ENCODE measurements around the gene MC3R.

MC3R gene

DNA sequence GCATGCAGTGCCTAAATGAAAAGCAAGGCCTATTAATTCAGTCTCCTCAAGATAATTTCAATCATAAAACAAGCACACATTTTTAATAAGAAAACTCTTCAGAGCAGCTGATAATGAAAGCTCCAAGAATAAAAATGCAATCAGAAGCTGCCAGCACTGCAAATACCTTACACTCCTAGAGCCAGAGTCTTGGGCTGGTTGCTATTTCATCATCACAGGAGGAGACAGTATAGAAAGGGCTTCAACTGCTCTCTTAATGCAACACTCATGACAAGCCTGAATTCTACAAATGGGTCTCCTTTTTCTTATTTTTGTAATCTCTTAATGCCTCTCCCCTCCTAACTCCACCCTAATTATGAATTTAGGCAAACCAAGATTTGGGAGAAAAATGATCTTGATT is 11.2 kb upstream of the MC3R start:
- POLR2A ChIA-PET, result no interaction called here
- TF ChIP-seq FOXM1 (IDR thresholded peaks at IDR 0.05; ENCODE audit: borderline replicate concordance) (no peak), NFRKB (IDR thresholded peaks at IDR 0.05) (no peak), L3MBTL2 (conservative IDR thresholded peaks at IDR 0.05) (no peak), ELF4 (IDR thresholded peaks at IDR 0.05) (no peak), LEF1 (IDR thresholded peaks at IDR 0.05; ENCODE audit: borderline replicate concordance) (no peak), PKNOX1 (IDR thresholded peaks at IDR 0.05) (no peak), ZNF384 (IDR thresholded peaks at IDR 0.05) (no peak), SUZ12 (IDR thresholded peaks at IDR 0.05) (no peak), FOXK2 (IDR thresholded peaks at IDR 0.05) (no peak), FOXA1 (IDR thresholded peaks at IDR 0.05) (no peak), TARDBP (IDR thresholded peaks at IDR 0.05) (no peak), CTBP1 (IDR thresholded peaks at IDR 0.05; ENCODE audit: borderline replicate concordance) (no peak), BHLHE40 (IDR thresholded peaks at IDR 0.05; ENCODE audit: borderline replicate concordance) (no peak), ARNT (IDR thresholded peaks at IDR 0.05) (no peak), HDGF (IDR thresholded peaks at IDR 0.05; ENCODE audit: borderline replicate concordance) (no peak), SP1 (IDR thresholded peaks at IDR 0.05) (no peak)
- CTCF ChIA-PET, result no interaction called here
- DNase-seq (ENCODE audit: extremely low spot score), result no peak

DNA sequence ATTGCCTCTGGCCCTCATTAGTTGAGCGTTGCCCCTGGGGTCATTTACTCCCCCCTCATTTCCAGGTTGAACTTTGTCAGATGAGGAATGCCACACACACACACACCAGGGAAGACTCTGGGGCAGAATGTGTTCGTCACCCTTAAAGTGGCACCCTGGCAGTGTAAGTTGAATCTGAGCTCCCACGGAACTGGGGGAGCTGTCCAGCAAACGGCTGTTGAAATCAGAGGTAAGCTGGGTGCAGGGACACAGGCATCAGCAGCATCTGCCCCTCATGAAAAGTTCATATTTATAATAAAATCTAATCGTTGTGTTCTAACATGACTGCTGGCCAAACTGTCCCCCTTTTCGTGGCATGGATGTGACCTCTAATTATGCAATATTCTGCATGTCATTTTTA is 4.3 kb upstream of the MC3R start:
- no peak for TF ChIP-seq NFRKB (IDR thresholded peaks at IDR 0.05)
- TF ChIP-seq L3MBTL2 (conservative IDR thresholded peaks at IDR 0.05), result no peak
- no peak for TF ChIP-seq SUZ12 (IDR thresholded peaks at IDR 0.05)
- no peak for TF ChIP-seq HDGF (IDR thresholded peaks at IDR 0.05; ENCODE audit: borderline replicate concordance)
- TF ChIP-seq FOXM1 (IDR thresholded peaks at IDR 0.05; ENCODE audit: borderline replicate concordance), result no peak
- no peak for TF ChIP-seq ELF4 (IDR thresholded peaks at IDR 0.05)
- TF ChIP-seq TARDBP (IDR thresholded peaks at IDR 0.05), result no peak
- TF ChIP-seq PKNOX1 (IDR thresholded peaks at IDR 0.05), result no peak
- no peak for TF ChIP-seq ZNF384 (IDR thresholded peaks at IDR 0.05)
- no peak for TF ChIP-seq LEF1 (IDR thresholded peaks at IDR 0.05; ENCODE audit: borderline replicate concordance)
- no peak for TF ChIP-seq ARNT (IDR thresholded peaks at IDR 0.05)
- no peak for TF ChIP-seq FOXA1 (IDR thresholded peaks at IDR 0.05)
- TF ChIP-seq SP1 (IDR thresholded peaks at IDR 0.05), result no peak
- TF ChIP-seq FOXK2 (IDR thresholded peaks at IDR 0.05), result no peak
- DNase-seq (ENCODE audit: extremely low spot score), result no peak
- ChIA-PET CTCF (no interaction called here), POLR2A (no interaction called here)

DNA sequence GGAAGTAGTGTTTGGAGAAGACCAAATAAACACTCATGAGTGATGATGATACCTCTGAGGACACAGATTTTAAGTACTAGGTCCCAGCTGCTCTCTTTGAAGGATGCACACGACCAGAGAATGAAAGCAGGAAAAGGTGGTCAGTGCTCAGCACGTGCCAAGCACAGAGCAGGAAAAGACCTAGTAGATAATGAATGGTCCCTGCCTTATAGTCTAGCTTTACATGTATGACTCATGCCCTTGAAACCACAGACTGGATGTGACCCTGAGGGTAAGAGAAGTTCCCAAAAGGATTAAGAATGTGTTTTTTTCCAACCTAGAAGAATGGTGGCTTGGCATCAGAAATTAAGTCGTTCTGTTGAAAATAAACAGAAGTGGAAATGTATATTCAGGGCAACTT is 2.8 kb upstream of the MC3R start:
- DNase-seq (ENCODE audit: extremely low spot score), result no peak
- CTCF ChIA-PET, result no interaction called here
- POLR2A ChIA-PET, result no interaction called here
- TF ChIP-seq HDGF (IDR thresholded peaks at IDR 0.05; ENCODE audit: borderline replicate concordance) (no peak), FOXM1 (IDR thresholded peaks at IDR 0.05; ENCODE audit: borderline replicate concordance) (no peak), FOXK2 (IDR thresholded peaks at IDR 0.05) (no peak)

GRCh38 chr20:56249244-56249955 is 868 bp downstream of the MC3R start:
- ChIA-PET POLR2A (no interaction called here), CTCF (interaction anchor here (0.8 kb wide), 1 partner anchor 30 kb away, joined by 3 read pairs; no protein-coding TSS in a partner anchor)
- DNase-seq (ENCODE audit: extremely low spot score), result peak; percentile 55
- TF ChIP-seq ELF4 (IDR thresholded peaks at IDR 0.05), result no peak
- no peak for TF ChIP-seq LEF1 (IDR thresholded peaks at IDR 0.05; ENCODE audit: borderline replicate concordance)
- no peak for TF ChIP-seq CTBP1 (IDR thresholded peaks at IDR 0.05; ENCODE audit: borderline replicate concordance)
- peak; percentile 88 for TF ChIP-seq L3MBTL2 (conservative IDR thresholded peaks at IDR 0.05)

GRCh38 chr20:56249956-56250355 is 1.4 kb downstream of the MC3R start:
- POLR2A ChIA-PET, result no interaction called here
- DNase-seq (ENCODE audit: extremely low spot score), result no peak
- CTCF ChIA-PET, result no interaction called here
- TF ChIP-seq TARDBP (IDR thresholded peaks at IDR 0.05), result no peak
- no peak for TF ChIP-seq FOXK2 (IDR thresholded peaks at IDR 0.05)
- no peak for TF ChIP-seq ARNT (IDR thresholded peaks at IDR 0.05)
- TF ChIP-seq FOXM1 (IDR thresholded peaks at IDR 0.05; ENCODE audit: borderline replicate concordance), result no peak
- no peak for TF ChIP-seq LEF1 (IDR thresholded peaks at IDR 0.05; ENCODE audit: borderline replicate concordance)
- TF ChIP-seq BHLHE40 (IDR thresholded peaks at IDR 0.05; ENCODE audit: borderline replicate concordance), result no peak
- TF ChIP-seq SP1 (IDR thresholded peaks at IDR 0.05), result no peak
- TF ChIP-seq SUZ12 (IDR thresholded peaks at IDR 0.05), result no peak
- no peak for TF ChIP-seq HDGF (IDR thresholded peaks at IDR 0.05; ENCODE audit: borderline replicate concordance)
- no peak for TF ChIP-seq PKNOX1 (IDR thresholded peaks at IDR 0.05)
- TF ChIP-seq FOXA1 (IDR thresholded peaks at IDR 0.05), result no peak
- no peak for TF ChIP-seq L3MBTL2 (conservative IDR thresholded peaks at IDR 0.05)
- TF ChIP-seq ZNF384 (IDR thresholded peaks at IDR 0.05), result no peak
- no peak for TF ChIP-seq ELF4 (IDR thresholded peaks at IDR 0.05)
- TF ChIP-seq CTBP1 (IDR thresholded peaks at IDR 0.05; ENCODE audit: borderline replicate concordance), result no peak
- TF ChIP-seq NFRKB (IDR thresholded peaks at IDR 0.05), result no peak

GRCh38 chr20:56257604-56258003 is 9.1 kb downstream of the MC3R start:
- CTCF ChIA-PET, result no interaction called here
- TF ChIP-seq CTBP1 (IDR thresholded peaks at IDR 0.05; ENCODE audit: borderline replicate concordance) (no peak), NFRKB (IDR thresholded peaks at IDR 0.05) (no peak)
- DNase-seq (ENCODE audit: extremely low spot score), result no peak
- POLR2A ChIA-PET, result no interaction called here
